H1 (cell line): ENCODE results near the gene AMZ1. TPM values are rescaled to one million over a fixed set of nuclear protein-coding genes. Genes with fewer than 3 reads are reported as not detected.

Experiments
- ATF3 ChIP-seq: IDR thresholded peaks from 2 replicates; pipeline ENCODE4 v1.6.1; 2011; ENCODE audit warnings: low read depth, mild to moderate bottlenecking, low read length; ENCODE audit not compliant: insufficient read depth
- KDM4A ChIP-seq: IDR thresholded peaks from one replicate; pipeline ENCODE4 v1.7.1; 2012; ENCODE audit warnings: low read depth, mild to moderate bottlenecking, moderate library complexity, low read length, inconsistent platforms; ENCODE audit not compliant: severe bottlenecking
- NANOG ChIP-seq: IDR thresholded peaks from 2 replicates; pipeline ENCODE4 v1.6.1; 2011; ENCODE audit warnings: low read length, low read depth, mild to moderate bottlenecking, inconsistent platforms; ENCODE audit not compliant: insufficient read depth, poor library complexity, severe bottlenecking
- SIN3A ChIP-seq, 2 experiments: IDR thresholded peaks in 1 of 2; conservative IDR thresholded peaks in 1 of 2; 2 replicates each; pipeline ENCODE4 v1.6.1; 2011 to 2012; ENCODE audit warnings: low read length in 2 of 2, improper control_type of control experiment in 1 of 2, low read depth in 1 of 2, mild to moderate bottlenecking in 1 of 2
- polyA plus RNA-seq, 7 experiments: library from polyadenylated mRNA; depleted of rRNA in 3 of 7; stranded (reverse) in 5 of 7; unstranded in 2 of 7; fragments of >200 nt in 5 of 7; fragments of 200-250 nt in 2 of 7; gene quantifications; 1 replicate in 5 of 7; 2 replicates in 1 of 7; 4 replicates in 1 of 7; pipeline versions ENCODE4 v1.2.1 to v1.2.3, GENCODE V29; 2011 to 2013; ENCODE audit warnings: missing spikeins in 2 of 7, mixed read lengths in 2 of 7
- total RNA-seq: library from RNA; stranded (reverse); fragmentation: NEBNext Ultra II Directional; extraction: Animal tissue kit (Norgen Biotek cat#: 25700); gene quantifications from 2 replicates; pipeline ENCODE4 v1.2.1, GENCODE V29; 2021

The AMZ1 gene
- total and polyA plus RNA-seq, 2 of the 8 experiments (the other 6 are each of a cell fraction or from before 2014, with no cell fraction given) = 0.59 to 1.4 TPM

- TF ChIP-seq NANOG (no peak), KDM4A (no peak), SIN3A (conservative IDR thresholded peaks at IDR 0.05 in 1 of 2, IDR thresholded peaks at IDR 0.05 in 1 of 2; ENCODE audit: low read depth in 1 of 2, low read length in 2 of 2) (no peak), ATF3 (no peak)
These were observed 48.8 kb upstream of the AMZ1 start (continued) for GRCh38 chr7:2639181-2639681.
